H1 (cell line): ENCODE data around the gene MYO1G. TPM values are rescaled to one million over a fixed set of nuclear protein-coding genes. Genes with fewer than 3 reads are reported as not detected.

Source experiments
- CTCF ChIA-PET: fragments of 300-600 bp; sonication (Branson Sonifier 250); formaldehyde crosslinking; loops from one replicate; lab custom pipeline; 2021; ENCODE audit not compliant: partially characterized antibody; lab: Charles Lee
- POLR2A ChIA-PET: fragments of 300-600 bp; sonication (Branson Sonifier 250); formaldehyde crosslinking; loops from one replicate; lab custom pipeline; 2021; ENCODE audit warnings: inconsistent platforms; ENCODE audit not compliant: partially characterized antibody; lab: Charles Lee
- DNase-seq, 2 experiments: peaks; one replicate each; pipeline versions ENCODE4 v3.0.0 to v3.0.0-alpha.2; 2010 to 2022; ENCODE audit warnings: low spot score in 2 of 2, low read depth in 1 of 2, mixed read lengths in 1 of 2
- FAIRE-seq: peaks from 2 replicates; lab custom pipeline; 2011; peaks lifted over from hg19 to GRCh38; lab: Jason Lieb, UNC
- H2AFZ ChIP-seq: 2 replicates; pipeline ENCODE4 v1.8.1; 2012; ENCODE audit warnings: low read length, inconsistent platforms
- H2AK5ac ChIP-seq: 2 replicates; pipeline ENCODE4 v1.6.1; 2013; ENCODE audit warnings: low read depth, low read length
- H2BK120ac ChIP-seq: replicated peaks from 2 replicates; pipeline ENCODE3; 2013; ENCODE audit warnings: low read depth, low read length, inconsistent platforms
- H2BK12ac ChIP-seq: 2 replicates; pipeline ENCODE4 v1.6.1; 2013; ENCODE audit warnings: low read depth, low read length
- H2BK15ac ChIP-seq: 2 replicates; pipeline ENCODE4 v1.6.1; 2013; ENCODE audit warnings: low read length
- H2BK20ac ChIP-seq: 2 replicates; pipeline ENCODE4 v1.6.1; 2013; ENCODE audit warnings: low read length
- H2BK5ac ChIP-seq: 2 replicates; pipeline ENCODE4 v1.6.1; 2013; ENCODE audit warnings: low read depth, low read length
- H3K14ac ChIP-seq: 2 replicates; pipeline ENCODE4 v1.6.1; 2013; ENCODE audit warnings: inconsistent platforms; ENCODE audit not compliant: insufficient read length
- H3K18ac ChIP-seq: 2 replicates; pipeline ENCODE4 v1.6.1; 2013; ENCODE audit warnings: low read length; ENCODE audit errors: extremely low read depth
- H3K23ac ChIP-seq: 2 replicates; pipeline ENCODE4 v1.6.1; 2013; ENCODE audit warnings: inconsistent platforms; ENCODE audit not compliant: insufficient read length
- H3K23me2 ChIP-seq: 2 replicates; pipeline ENCODE4 v1.6.1; 2013; ENCODE audit warnings: low read depth, low read length
- H3K27ac ChIP-seq: 2 replicates; pipeline ENCODE4 v1.6.1; 2011; ENCODE audit warnings: low read depth, low read length, inconsistent platforms
- H3K27me3 ChIP-seq, 4 experiments: replicated peaks in 1 of 4; 1 replicate in 1 of 4; 2 replicates in 3 of 4; pipeline versions ENCODE4 v1.6.1 to v1.8.1; 2011 to 2013; ENCODE audit warnings: low read length in 3 of 4, mild to moderate bottlenecking in 3 of 4, inconsistent platforms in 2 of 4, mixed read lengths in 2 of 4, moderate library complexity in 1 of 4; ENCODE audit not compliant: control insufficient read depth in 3 of 4, insufficient read depth in 3 of 4; ENCODE audit errors: extremely low read depth in 1 of 4
- H3K36me3 ChIP-seq, 4 experiments: 2 replicates each; pipeline versions ENCODE4 v1.6.1 to v1.8.1; 2011 to 2013; ENCODE audit warnings: mild to moderate bottlenecking in 4 of 4, low read length in 3 of 4, moderate library complexity in 2 of 4, control low read depth in 1 of 4, inconsistent platforms in 1 of 4; ENCODE audit not compliant: insufficient read depth in 4 of 4, control insufficient read depth in 2 of 4
- H3K4ac ChIP-seq: replicated peaks from 2 replicates; pipeline ENCODE3; 2013; ENCODE audit warnings: low read length, low read depth, mixed read lengths, inconsistent platforms; ENCODE audit not compliant: insufficient read length
- H3K4me1 ChIP-seq, 4 experiments: replicated peaks in 1 of 4; 1 replicate in 1 of 4; 2 replicates in 3 of 4; pipeline versions ENCODE4 v1.6.1 to v1.8.1; 2011 to 2013; ENCODE audit warnings: low read length in 3 of 4, inconsistent platforms in 2 of 4, mixed read lengths in 1 of 4; ENCODE audit not compliant: insufficient read depth in 4 of 4, control insufficient read depth in 3 of 4
- H3K4me2 ChIP-seq, 2 experiments: 2 replicates each; pipeline versions ENCODE4 v1.6.1 to v1.8.1; 2011 to 2013; ENCODE audit warnings: low read depth in 2 of 2, low read length in 2 of 2, control low read depth in 1 of 2, inconsistent platforms in 1 of 2, mild to moderate bottlenecking in 1 of 2; ENCODE audit not compliant: insufficient read depth in 1 of 2
- H3K4me3 ChIP-seq, 4 experiments: fragments of 200-600, 300-600 bp in 1 of 4; sonication (generic), shearing (Covaris generic), sonication (Bioruptor Twin) in 1 of 4; 2 replicates each; pipeline versions ENCODE4 v1.5.1 to v1.8.1; 2011 to 2016; ENCODE audit warnings: low read length in 4 of 4, low read depth in 3 of 4, control low read depth in 2 of 4, inconsistent platforms in 2 of 4, mild to moderate bottlenecking in 2 of 4, mixed read lengths in 1 of 4, moderate library complexity in 1 of 4; ENCODE audit not compliant: insufficient read depth in 2 of 4; ENCODE audit errors: extremely low read depth in 1 of 4
- H3K56ac ChIP-seq: replicated peaks from 2 replicates; pipeline ENCODE3; 2013; ENCODE audit warnings: low read depth, mild to moderate bottlenecking, mixed read lengths, low read length, inconsistent platforms; ENCODE audit not compliant: insufficient read length
- H3K79me1 ChIP-seq: 2 replicates; pipeline ENCODE4 v1.6.1; 2013; ENCODE audit warnings: low read depth, low read length, control low read depth
- H3K79me2 ChIP-seq, 2 experiments: 2 replicates each; pipeline versions ENCODE4 v1.6.1 to v1.8.1; 2012 to 2013; ENCODE audit warnings: low read length in 2 of 2, mild to moderate bottlenecking in 2 of 2, inconsistent platforms in 1 of 2; ENCODE audit not compliant: insufficient read depth in 2 of 2, control insufficient read depth in 1 of 2
- H3K9ac ChIP-seq, 4 experiments: replicated peaks in 1 of 4; 1 replicate in 1 of 4; 2 replicates in 3 of 4; pipeline versions ENCODE4 v1.6.1 to v1.8.1; 2011 to 2013; ENCODE audit warnings: low read depth in 3 of 4, low read length in 3 of 4, control low read depth in 2 of 4, mild to moderate bottlenecking in 2 of 4, moderate library complexity in 2 of 4, inconsistent platforms in 1 of 4; ENCODE audit errors: extremely low read depth in 1 of 4
- H3K9me3 ChIP-seq, 2 experiments: 2 replicates each; pipeline versions ENCODE4 v1.6.1 to v1.8.1; 2012 to 2013; ENCODE audit warnings: mild to moderate bottlenecking in 2 of 2, moderate library complexity in 2 of 2, control low read depth in 1 of 2, inconsistent platforms in 1 of 2, low read depth in 1 of 2, low read length in 1 of 2, mixed read lengths in 1 of 2; ENCODE audit not compliant: insufficient read depth in 2 of 2
- H4K20me1 ChIP-seq, 2 experiments: replicated peaks in 1 of 2; 2 replicates each; pipeline versions ENCODE3 to v1.8.1; 2011 to 2013; ENCODE audit warnings: inconsistent platforms in 2 of 2, low read length in 2 of 2, mild to moderate bottlenecking in 1 of 2; ENCODE audit not compliant: insufficient read depth in 2 of 2, control insufficient read depth in 1 of 2
- H4K5ac ChIP-seq: 2 replicates; pipeline ENCODE4 v1.6.1; 2013; ENCODE audit warnings: low read length, low read depth, mixed read lengths, inconsistent platforms; ENCODE audit not compliant: insufficient read length
- H4K8ac ChIP-seq: 2 replicates; pipeline ENCODE4 v1.8.0; 2013; ENCODE audit warnings: mild to moderate bottlenecking, moderate library complexity, low read length, inconsistent platforms; ENCODE audit not compliant: insufficient read depth; ENCODE audit errors: extremely low read depth
- H4K91ac ChIP-seq: replicated peaks from 2 replicates; pipeline ENCODE3; 2013; ENCODE audit warnings: low read length, mixed read lengths, inconsistent platforms; ENCODE audit not compliant: insufficient read length
- HDAC6 ChIP-seq: IDR thresholded peaks from one replicate; pipeline ENCODE4 v1.7.1; 2012; ENCODE audit warnings: low read depth, mild to moderate bottlenecking, inconsistent platforms, low read length, moderate library complexity
- WGBS, 2 experiments: shearing (Covaris generic) in 1 of 2; methylation state at CpG; one replicate each; pipeline versions ENCODE4 v1.1.6 to v1.1.7; 2013 to 2015; ENCODE audit warnings: low lambda C conversion rate in 2 of 2, mixed read lengths in 2 of 2, inconsistent platforms in 1 of 2, low coverage in 1 of 2, missing lambda C conversion rate in 1 of 2; ENCODE audit not compliant: insufficient replicate concordance in 2 of 2, insufficient coverage in 1 of 2, insufficient read length in 1 of 2; ENCODE audit errors: extremely low coverage in 1 of 2, missing lambda C conversion rate in 1 of 2; 5-methylcytosine and 5-hydroxymethylcytosine counted together
- polyA plus RNA-seq, 7 experiments: library from polyadenylated mRNA; depleted of rRNA in 3 of 7; stranded (reverse) in 5 of 7; unstranded in 2 of 7; fragments of >200 nt in 5 of 7; fragments of 200-250 nt in 2 of 7; gene quantifications; 1 replicate in 5 of 7; 2 replicates in 1 of 7; 4 replicates in 1 of 7; pipeline versions ENCODE4 v1.2.1 to v1.2.3, GENCODE V29; 2011 to 2013; ENCODE audit warnings: missing spikeins in 2 of 7, mixed read lengths in 2 of 7
- total RNA-seq: library from RNA; stranded (reverse); fragmentation: NEBNext Ultra II Directional; extraction: Animal tissue kit (Norgen Biotek cat#: 25700); gene quantifications from 2 replicates; pipeline ENCODE4 v1.2.1, GENCODE V29; 2021

The MYO1G gene
- total and polyA plus RNA-seq, 2 of the 8 experiments (the other 6 are each of a cell fraction or from before 2014, with no cell fraction given), result 0.08 to 0.19 TPM

GRCh38 chr7:45003789-45004188 lies 25.0 kb upstream of the MYO1G start:
- 89% methylated on average over 4 of the region's 4 CpGs; no CpG with 5 or more reads in 1 of the 2 experiments for WGBS, 2 experiments
- Histone ChIP-seq H2AFZ (no peak overlapping the region), H4K20me1 (peaks cover 0 to 12% of the 10 kb centered on the region in 2 experiments)
- TF ChIP-seq HDAC6, result no peak

More at GRCh38 chr7:45003789-45004188, 25.0 kb upstream of the MYO1G start:
- FAIRE-seq (no peak), DNase-seq (no peak)
- no peak overlapping the region for H4K8ac ChIP-seq
- H3K23me2 ChIP-seq, result 0 out of 2 replicates have a peak, but pooled peaks cover 6% of the 10 kb centered on the region
- H3K79me1 ChIP-seq, result peaks cover 5% of the 10 kb centered on the region; the same call in 1 of the 2 replicates
- H3K4ac ChIP-seq, result no peak overlapping the region
- no peak overlapping the region for H2BK5ac ChIP-seq
- H3K27me3 ChIP-seq, result no peaks in the 10 kb centered on the region
- no peak overlapping the region for H3K56ac ChIP-seq
- H4K5ac ChIP-seq, result no peak overlapping the region
- H2BK15ac ChIP-seq, result no peak overlapping the region
- no peaks in the 10 kb centered on the region for H3K9me3 ChIP-seq
- no peak overlapping the region for H3K27ac ChIP-seq
- CTCF ChIA-PET, result no interaction called here
- H3K9ac ChIP-seq, result no peak overlapping the region
- no peak overlapping the region for H2BK12ac ChIP-seq
- H3K4me2 ChIP-seq, result no peak overlapping the region
- peaks cover 0 to 6% (median 3%) of the 10 kb centered on the region in 4 experiments; a peak in 3 of 7 replicates for H3K4me1 ChIP-seq
- no peak overlapping the region for H3K18ac ChIP-seq
- no peak overlapping the region for H2BK120ac ChIP-seq
- peaks cover 4 to 44% of the 10 kb centered on the region in 2 experiments; a peak in 3 of 4 replicates for H3K79me2 ChIP-seq
- H3K14ac ChIP-seq, result no peak overlapping the region
- H2AK5ac ChIP-seq, result no peak overlapping the region
- no peak overlapping the region for H3K23ac ChIP-seq
- no peak overlapping the region for H3K4me3 ChIP-seq
- H4K91ac ChIP-seq, result no peak overlapping the region
- H2BK20ac ChIP-seq, result no peak overlapping the region
- no peaks in the 10 kb centered on the region; a peak in 1 of 8 replicates for H3K36me3 ChIP-seq
- POLR2A ChIA-PET, result interaction anchor here (1.7 to 10.3 kb wide), 2 partner anchors 19 to 30 kb away, joined by 4 to 193 read pairs; partner anchors contain the start of gene MYO1G
